Measurements from ENCODE around the gene JOSD2. TPM values are rescaled to one million over a fixed set of nuclear protein-coding genes. Genes with fewer than 3 reads are reported as not detected.

Gene JOSD2
- total and polyA plus RNA-seq, 9 of the 15 experiments (the other 6 are each of a cell fraction or from before 2014, with no cell fraction given), result 0.06 to 14.4 (median 3.1) TPM

DNA sequence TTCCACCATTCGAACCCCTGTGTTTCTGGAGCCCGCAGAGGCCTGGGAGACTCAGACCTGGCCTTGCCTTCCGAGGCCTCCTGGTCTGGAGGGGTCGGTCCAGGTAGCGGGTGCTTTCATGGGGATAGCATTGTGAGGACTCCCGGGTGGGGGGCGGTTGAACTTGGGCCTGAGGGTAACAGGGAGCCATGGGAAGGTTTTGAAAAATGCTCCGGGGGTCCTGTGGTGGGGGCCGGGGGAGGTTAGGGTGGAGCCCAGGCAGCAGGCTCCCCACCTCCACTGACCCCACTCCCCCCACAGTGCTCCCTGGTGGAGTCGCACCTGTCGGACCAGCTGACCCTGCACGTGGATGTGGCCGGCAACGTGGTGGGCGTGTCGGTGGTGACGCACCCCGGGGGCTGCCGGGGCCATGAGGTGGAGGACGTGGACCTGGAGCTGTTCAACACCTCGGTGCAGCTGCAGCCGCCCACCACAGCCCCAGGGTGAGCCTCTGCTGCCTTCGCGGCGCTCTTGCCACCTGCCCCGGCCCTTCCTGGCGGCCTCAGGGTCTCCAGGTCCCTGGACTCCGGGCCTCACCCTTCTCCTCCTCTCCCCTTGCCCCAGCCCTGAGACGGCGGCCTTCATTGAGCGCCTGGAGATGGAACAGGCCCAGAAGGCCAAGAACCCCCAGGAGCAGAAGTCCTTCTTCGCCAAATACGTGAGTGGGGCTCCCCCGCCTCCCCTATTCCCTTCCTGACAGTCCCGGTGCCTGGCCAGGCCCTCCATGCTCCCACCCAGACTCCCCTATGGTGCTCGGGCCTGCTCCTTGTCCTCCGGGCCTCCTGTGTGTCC lies 30.5 kb downstream of the JOSD2 start:
- Histone ChIP-seq H3K4me2 (ENCODE audit: insufficient read depth, low read length) (no peak overlapping the region), H4K20me1 (replicated peaks; ENCODE audit: control insufficient read depth, insufficient read depth, low read length) (peaks cover 7% of the 10 kb centered on the region; the same call in 1 of the 2 replicates), H3K9ac (ENCODE audit: insufficient read depth in 1 of 2, low read depth in 2 of 2, low read length in 2 of 2) (no peak overlapping the region; a peak in 1 of 4 replicates), H2AFZ (ENCODE audit: low read depth, low read length) (no peak overlapping the region), H3K4me3 (no peak overlapping the region), H3K9me3 (replicated peaks; ENCODE audit: control insufficient read depth, insufficient read depth, low read depth, low read length) (no peaks in the 10 kb centered on the region), H3K79me2 (ENCODE audit: control insufficient read depth, insufficient read depth, low read length) (peaks cover 25% of the 10 kb centered on the region), H3K4me1 (replicated peaks in 1 of 2; ENCODE audit: control insufficient read depth in 2 of 2, insufficient read depth in 2 of 2, low read length in 2 of 2) (peaks cover 5 to 52% of the 10 kb centered on the region in 2 experiments; a peak in 4 of 5 replicates), H3K9me1 (ENCODE audit: control insufficient read depth, insufficient read depth, low read length) (no peaks in the 10 kb centered on the region), H3K27me3 (ENCODE audit: control insufficient read depth in 2 of 2, insufficient read depth in 2 of 2, low read length in 2 of 2) (no peaks in the 10 kb centered on the region; a peak in 1 of 5 replicates), H3K27ac (ENCODE audit: extremely low read depth, low read depth, low read length) (no peak overlapping the region), H3K36me3 (ENCODE audit: control insufficient read depth, insufficient read depth, low read length) (peaks cover 53% of the 10 kb centered on the region; the same call in 2 of the 3 replicates)
- CTCF ChIA-PET (ENCODE audit: low intra/inter-chr PET ratio), result no interaction called here
- in situ Hi-C loops (cut with MboI), result no loop called here
- no peak for DNase-seq (ENCODE audit: extremely low read depth in 1 of 4, low spot score in 3 of 4)
- no peak for FAIRE-seq
- no TSS peak for BruUV-seq (replicated peaks)
- POLR2A ChIA-PET, result no interaction called here
- intact Hi-C loops (cut with micrococcal nuclease), result no loop called here
- ATAC-seq, result no peak
- WGBS (ENCODE audit: insufficient coverage, low coverage, missing lambda C conversion rate), result 69% methylated on average over 26 of the region's 37 CpGs
- TF ChIP-seq CBFB (CRISPR knock-in tag; IDR thresholded peaks at IDR 0.05) (no peak), CBX2 (IDR thresholded peaks at IDR 0.05; ENCODE audit: insufficient read depth, low read length, poor library complexity, severe bottlenecking) (no peak), ZNF696 (CRISPR knock-in tag; conservative IDR thresholded peaks at IDR 0.05) (no peak), FOXK1 (CRISPR knock-in tag; IDR thresholded peaks at IDR 0.05; ENCODE audit: borderline replicate concordance) (no peak)
